Activated gamma-delta T cell treated with anti-CD3 and anti-CD28 coated beads, Interleukin-2, amount 50 U/mL, for 16 hours (primary cell): ENCODE measurements around the gene FGF19.

ENCODE experiments used
- DNase-seq: peaks from one replicate; pipeline ENCODE4 v3.0.0-alpha.2; 2020; ENCODE audit warnings: low read depth

Gene FGF19

GRCh38 chr11:69718147-69718546, 14.3 kb upstream of the FGF19 start:
- DNase-seq: no peak

- DNase-seq: no peak
Measured at GRCh38 chr11:69716891-69717747, 13.3 kb upstream of the FGF19 start.

GRCh38 chr11:69716099-69716498, 12.3 kb upstream of the FGF19 start:
- no peak for DNase-seq

GRCh38 chr11:69715446-69715845, 11.6 kb upstream of the FGF19 start:
- DNase-seq: no peak

GRCh38 chr11:69711822-69712801, 8.3 kb upstream of the FGF19 start:
- DNase-seq: no peak

GRCh38 chr11:69708736-69709401, 5.0 kb upstream of the FGF19 start:
- DNase-seq: no peak

- no peak for DNase-seq
Measured at GRCh38 chr11:69707176-69707575, 3.4 kb upstream of the FGF19 start.

- DNase-seq: no peak
Measured at GRCh38 chr11:69705901-69706787, 2.3 kb upstream of the FGF19 start.

- no peak for DNase-seq
Measured at GRCh38 chr11:69705351-69705811, 1.6 kb upstream of the FGF19 start.

GRCh38 chr11:69704508-69705253, 859 bp upstream of the FGF19 start:
- DNase-seq: no peak

- DNase-seq: no peak
Measured at GRCh38 chr11:69703453-69703767, 412 bp downstream of the FGF19 start.

GRCh38 chr11:69702769-69703452, 911 bp downstream of the FGF19 start:
- no peak for DNase-seq

- DNase-seq: no peak
Measured at GRCh38 chr11:69702239-69702691, 1.6 kb downstream of the FGF19 start.

GRCh38 chr11:69700278-69701140, 3.3 kb downstream of the FGF19 start:
- DNase-seq: no peak

- no peak for DNase-seq
Measured at GRCh38 chr11:69699213-69699612, 4.6 kb downstream of the FGF19 start.

- DNase-seq: no peak
Measured at GRCh38 chr11:69698362-69698761, 5.5 kb downstream of the FGF19 start.

- no peak for DNase-seq
Measured at GRCh38 chr11:69697861-69698260, 6.0 kb downstream of the FGF19 start.

- no peak for DNase-seq
Measured at GRCh38 chr11:69697469-69697843, 6.4 kb downstream of the FGF19 start.
